IPS-NIHi7 (cell line): Measurements from ENCODE around the gene POU2AF3.

Source experiments
- DNase-seq: peaks from one replicate; pipeline ENCODE4 v3.0.0; 2012; ENCODE audit warnings: mixed read lengths; ENCODE audit errors: extremely low spot score

Gene POU2AF3

DNA sequence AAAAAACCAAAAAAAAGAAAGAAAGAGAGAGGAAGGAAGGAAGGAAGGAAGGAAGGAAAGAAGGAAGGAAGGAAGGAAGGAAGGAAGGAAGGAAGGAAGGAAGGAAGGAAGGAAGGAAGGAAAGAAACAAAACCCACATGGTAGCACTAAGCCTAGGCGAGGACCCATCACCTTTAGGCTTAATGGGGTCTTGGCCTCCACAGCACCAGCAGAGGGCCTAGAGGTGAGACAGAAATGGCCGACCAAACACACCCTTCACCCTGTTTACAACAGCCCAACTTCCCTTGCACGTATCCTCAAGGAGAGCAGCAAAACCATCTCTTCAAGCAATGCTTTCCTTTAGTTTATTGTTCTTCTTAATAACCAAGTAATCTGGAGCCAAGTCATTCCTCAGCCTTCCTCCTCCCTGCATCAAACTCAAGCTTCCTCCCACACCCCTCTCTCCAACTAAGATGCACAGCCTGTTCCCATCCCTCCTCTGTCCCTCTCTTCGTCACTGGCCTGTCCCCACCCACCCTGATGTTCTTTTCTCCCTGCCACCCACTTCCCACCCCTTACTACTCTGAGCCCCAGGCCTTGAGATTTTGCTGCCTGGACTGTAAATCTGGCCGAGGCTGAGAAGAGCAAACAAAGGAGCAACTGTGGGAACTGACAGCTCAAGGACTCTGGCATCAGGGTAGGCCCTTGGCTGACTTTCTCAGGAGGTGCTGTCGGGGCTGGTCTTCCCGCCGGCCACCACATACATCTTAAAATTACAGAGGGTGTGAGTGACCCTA lies 54.8 kb downstream of the POU2AF3 start:
- DNase-seq, result no peak

DNA sequence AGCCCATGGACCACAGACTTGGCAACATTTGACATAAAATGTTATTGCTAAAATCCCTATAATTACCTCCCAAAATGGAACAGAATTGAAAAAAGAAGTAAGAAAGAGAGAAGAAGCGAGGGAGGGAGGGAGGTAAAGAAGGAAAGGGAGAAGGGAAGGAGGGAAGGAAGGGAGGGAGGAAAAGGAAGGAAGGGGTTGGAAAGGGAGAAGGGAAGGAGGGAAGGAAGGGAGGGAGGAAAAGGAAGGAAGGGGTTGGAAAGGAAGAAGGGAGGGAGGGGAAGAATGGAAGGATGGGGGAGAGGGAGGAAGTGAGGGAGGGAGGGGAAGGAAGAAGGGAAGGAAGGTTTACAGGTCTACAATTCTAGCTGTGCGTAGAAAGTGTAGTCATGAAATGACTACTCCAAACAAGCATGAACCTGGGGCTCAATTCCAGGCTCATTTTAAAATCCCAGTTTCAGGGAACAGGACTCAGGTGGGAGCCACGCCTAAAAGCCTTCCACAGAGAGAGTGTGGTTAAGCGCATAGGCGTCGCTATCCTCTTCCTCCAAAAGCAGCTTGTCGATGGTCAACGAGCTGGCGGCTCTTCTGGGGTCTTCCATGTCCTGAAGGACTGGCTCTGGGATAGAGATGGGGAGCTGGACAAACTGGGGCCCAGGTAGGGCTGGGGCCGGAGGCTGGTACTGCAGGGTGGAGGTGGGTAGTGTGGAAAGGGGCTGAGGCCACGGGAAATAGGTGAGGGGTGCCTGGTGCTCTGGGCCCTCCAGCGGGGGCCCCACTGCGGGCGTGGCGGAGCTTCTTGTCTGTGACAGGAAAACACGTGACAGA lies 55.6 kb downstream of the POU2AF3 start:
- no peak for DNase-seq

DNA sequence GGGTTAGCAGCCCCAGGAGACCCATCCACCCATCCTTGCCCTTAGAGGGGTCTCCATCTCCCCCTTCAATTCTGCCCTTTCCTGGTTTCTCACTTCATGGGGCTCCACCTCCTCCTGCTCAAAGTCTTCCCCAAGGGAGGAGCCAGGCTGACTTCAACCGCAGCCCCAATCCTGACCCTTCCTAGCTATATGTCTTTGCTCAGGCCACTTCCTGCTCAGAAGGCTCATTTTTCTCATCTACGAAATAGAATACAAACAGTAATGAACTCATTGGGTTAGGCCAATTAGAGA lies 56.2 kb downstream of the POU2AF3 start:
- DNase-seq, result no peak

DNA sequence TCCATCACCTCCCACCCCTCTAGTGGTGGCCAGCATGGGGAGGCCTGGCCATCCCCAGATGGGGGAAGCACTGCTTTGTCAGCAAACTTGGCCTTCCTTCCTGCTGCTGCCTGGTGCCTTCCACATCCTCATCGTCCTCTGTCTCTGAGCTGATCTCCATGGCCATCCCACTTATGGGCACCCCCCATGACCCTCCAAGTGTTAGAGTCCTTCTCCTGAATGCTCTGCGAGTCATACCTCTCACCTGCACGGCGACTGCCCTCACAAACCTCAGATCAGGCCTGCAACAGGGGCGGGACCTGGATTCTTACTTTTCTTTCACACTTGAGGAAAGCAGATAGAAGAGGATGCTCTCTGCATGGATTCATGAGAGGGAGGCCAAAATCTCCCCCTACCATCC lies 56.8 kb downstream of the POU2AF3 start:
- DNase-seq, result no peak

DNA sequence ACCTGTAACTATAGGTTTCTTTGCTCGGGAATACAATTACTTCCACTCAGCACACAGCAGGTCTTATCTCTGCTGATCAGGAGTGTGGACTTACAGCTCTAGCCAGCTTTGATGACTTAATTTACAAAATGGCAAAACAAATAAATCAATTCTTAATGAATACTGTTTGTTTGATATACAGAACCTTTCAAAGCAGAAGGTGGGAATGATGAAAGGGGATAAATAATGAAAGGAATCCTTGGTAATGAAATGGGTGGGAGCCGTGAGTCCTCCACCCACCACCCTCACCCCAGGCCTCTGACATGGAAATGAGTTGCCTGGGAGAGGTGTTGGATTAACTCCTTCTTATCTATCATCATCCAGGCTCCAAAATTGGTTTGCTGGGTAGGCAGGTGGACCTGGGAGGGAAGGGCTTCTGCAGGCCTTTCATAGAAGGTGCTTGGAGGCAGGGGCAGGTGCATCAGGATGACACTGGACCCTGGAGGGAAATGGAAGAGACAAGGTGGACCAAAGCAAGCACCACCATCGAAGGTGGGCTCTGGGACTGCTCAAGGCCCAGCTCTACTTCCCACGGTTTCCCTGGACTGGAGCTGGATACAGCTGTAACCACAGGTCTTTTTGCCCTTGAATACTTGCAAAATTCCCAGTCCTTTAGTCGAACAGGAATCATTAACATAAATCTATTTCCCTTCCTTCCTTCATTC lies 57.8 kb downstream of the POU2AF3 start:
- no peak for DNase-seq

DNA sequence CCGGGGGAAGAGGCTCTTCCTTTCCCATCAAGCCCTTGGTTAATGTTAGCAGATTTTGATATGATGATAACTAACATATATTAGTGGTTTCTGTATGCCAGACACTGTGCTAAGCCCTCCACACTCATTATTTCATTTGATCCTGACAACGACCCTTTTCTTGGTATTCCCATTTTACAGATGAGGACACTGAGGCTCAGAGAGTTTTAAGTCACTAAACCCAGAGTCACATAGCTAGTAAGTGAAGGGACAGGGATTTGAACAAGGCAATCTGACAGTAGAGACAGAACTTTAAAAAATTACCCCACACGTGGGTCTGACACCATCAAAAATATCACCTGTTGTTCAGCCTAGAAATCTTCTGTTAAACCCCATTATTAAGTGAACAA lies 58.3 kb downstream of the POU2AF3 start:
- no peak for DNase-seq

DNA sequence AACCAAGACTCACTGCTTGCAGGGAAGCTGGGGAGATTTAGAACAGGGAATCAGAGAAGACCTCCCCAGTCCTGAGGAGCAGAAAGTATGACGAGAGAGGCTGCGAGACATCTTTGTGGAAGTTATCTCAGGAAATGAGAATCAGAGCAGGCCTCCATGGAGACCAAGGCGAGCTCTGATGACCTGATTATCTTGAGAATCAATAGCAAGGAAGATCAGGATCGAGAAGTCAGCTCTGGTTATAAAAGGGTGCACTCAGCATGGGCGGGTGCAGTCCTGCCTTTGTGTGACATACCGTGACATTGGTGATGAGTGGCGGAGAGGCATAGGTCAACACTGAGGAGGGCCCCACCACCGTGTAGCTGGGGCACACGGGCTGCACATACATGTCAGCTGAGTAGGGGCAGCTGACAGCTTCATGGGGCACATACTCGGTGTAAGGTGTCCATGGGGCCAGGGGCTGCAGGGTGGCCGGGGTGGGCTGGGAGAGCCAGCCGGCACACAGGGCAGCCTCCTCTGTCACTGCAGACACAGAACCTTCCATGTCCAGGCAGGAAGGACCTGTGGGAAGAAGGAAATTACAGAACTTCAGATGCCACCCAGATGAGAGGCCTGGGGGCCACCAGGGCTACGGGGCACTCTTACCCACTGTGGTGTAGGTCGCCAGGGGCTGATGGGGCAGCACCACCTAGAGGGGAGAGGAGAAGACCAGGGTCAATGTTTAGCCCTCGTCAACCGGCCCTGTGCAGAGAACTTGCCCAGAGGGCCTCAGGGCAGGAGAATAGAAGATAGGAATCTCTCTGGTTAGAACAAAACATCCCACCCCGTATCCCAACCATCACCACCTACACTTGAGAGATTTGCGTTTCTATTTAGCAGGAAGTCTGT lies 59.0 kb downstream of the POU2AF3 start:
- peak; percentile 37 for DNase-seq
